ENCODE data around the gene AMER2. TPM values are rescaled to one million over a fixed set of nuclear protein-coding genes. Genes with fewer than 3 reads are reported as not detected.
"Not testable (repeated sequence)": the region's sequence is repeated elsewhere in the genome, so short reads cannot be mapped to it uniquely, and the experiment has no call there.

The AMER2 gene
- total and polyA plus RNA-seq, 3 donors from 2014 or later, result 1.5 to 2.9 (median 2.3) TPM

- Histone ChIP-seq H3K4me1 (peaks cover 5% of the 10 kb centered on the region), H3K4me3 (no peak overlapping the region), H3K9me3 (no peaks in the 10 kb centered on the region), H3K27me3 (no peaks in the 10 kb centered on the region), H3K36me3 (ENCODE audit: low read depth, missing control alignments) (no peaks in the 10 kb centered on the region), H3K27ac (no peak overlapping the region)
- intact Hi-C loops (cut with DNase I; ENCODE audit: low total_unique reads), result no loop called here
- DNase-seq, result no peak
- WGBS, 2 donors, result 84 to 93% methylated on average over 3 of the region's 3 CpGs
- TF ChIP-seq POLR2A (IDR thresholded peaks at IDR 0.05) (no peak), CTCF (IDR thresholded peaks at IDR 0.05) (no peak)
Observed at GRCh38 chr13:25167382-25168174, 4.5 kb downstream of the AMER2 start.

GRCh38 chr13:25166306-25166705 is 5.8 kb downstream of the AMER2 start:
- DNase-seq, result no peak
- Histone ChIP-seq H3K27me3 (no peaks in the 10 kb centered on the region), H3K4me1 (no peaks in the 10 kb centered on the region), H3K36me3 (ENCODE audit: low read depth, missing control alignments) (no peaks in the 10 kb centered on the region), H3K27ac (no peak overlapping the region), H3K9me3 (no peaks in the 10 kb centered on the region), H3K4me3 (no peak overlapping the region)
- intact Hi-C loops (cut with DNase I; ENCODE audit: low total_unique reads), result no loop called here
- TF ChIP-seq POLR2A (IDR thresholded peaks at IDR 0.05) (no peak), CTCF (IDR thresholded peaks at IDR 0.05) (no peak)
- whole genome bisulfite sequencing, 2 donors, result 85 to 90% methylated on average over 3 of the region's 3 CpGs

GRCh38 chr13:25165663-25166062 is 6.4 kb downstream of the AMER2 start:
- no peak for TF ChIP-seq POLR2A (IDR thresholded peaks at IDR 0.05)
- H3K36me3 ChIP-seq (ENCODE audit: low read depth, missing control alignments), result no peaks in the 10 kb centered on the region
- intact Hi-C loops (cut with DNase I; ENCODE audit: low total_unique reads), result no loop called here
- DNase-seq, result no peak
- H3K27me3 ChIP-seq, result no peaks in the 10 kb centered on the region
- no peak overlapping the region for H3K27ac ChIP-seq
- H3K4me3 ChIP-seq, result no peak overlapping the region
- WGBS, 2 donors, result 88 to 93% methylated on average over 6 of the region's 6 CpGs
- no peaks in the 10 kb centered on the region for H3K4me1 ChIP-seq
- no peaks in the 10 kb centered on the region for H3K9me3 ChIP-seq

GRCh38 chr13:25165163-25165562 is 6.9 kb downstream of the AMER2 start:
- H3K27me3 ChIP-seq; intact Hi-C loops (cut with DNase I; ENCODE audit: low total_unique reads); H3K4me3 ChIP-seq; H3K9me3 ChIP-seq; H3K4me1 ChIP-seq; DNase-seq; H3K36me3 ChIP-seq (ENCODE audit: low read depth, missing control alignments); H3K27ac ChIP-seq: not testable (repeated sequence)
- WGBS, 2 donors, result 51 to 61% methylated on average over 5 of the region's 5 CpGs

GRCh38 chr13:25157681-25158080 is 14.4 kb downstream of the AMER2 start:
- intact Hi-C loops (cut with DNase I; ENCODE audit: low total_unique reads), result no loop called here
- no peak for DNase-seq
- WGBS, 2 donors, result 75 to 80% methylated on average over 2 of the region's 2 CpGs

More at GRCh38 chr13:25157681-25158080, 14.4 kb downstream of the AMER2 start:
- H3K36me3 ChIP-seq (ENCODE audit: low read depth, missing control alignments), result no peaks in the 10 kb centered on the region
- no peaks in the 10 kb centered on the region for H3K4me1 ChIP-seq
- H3K4me3 ChIP-seq, result no peak overlapping the region
- no peaks in the 10 kb centered on the region for H3K27me3 ChIP-seq
- no peak overlapping the region for H3K27ac ChIP-seq
- no peaks in the 10 kb centered on the region for H3K9me3 ChIP-seq
- no peak for TF ChIP-seq CTCF (IDR thresholded peaks at IDR 0.05)
- TF ChIP-seq POLR2A (IDR thresholded peaks at IDR 0.05), result no peak

Measured in testis (tissue), 3 donors.